Erythroblast (primary cell): ENCODE measurements around the gene GNG14.

Source experiments
- GATA1 ChIP-seq: IDR thresholded peaks from 2 replicates; pipeline ENCODE4 v1.6.1; 2011; ENCODE audit warnings: low read depth, mild to moderate bottlenecking, control low read depth, low read length, moderate library complexity
- POLR2A ChIP-seq: IDR thresholded peaks from 2 replicates; pipeline ENCODE4 v1.6.1; 2011; ENCODE audit warnings: mild to moderate bottlenecking, low read length

DNA sequence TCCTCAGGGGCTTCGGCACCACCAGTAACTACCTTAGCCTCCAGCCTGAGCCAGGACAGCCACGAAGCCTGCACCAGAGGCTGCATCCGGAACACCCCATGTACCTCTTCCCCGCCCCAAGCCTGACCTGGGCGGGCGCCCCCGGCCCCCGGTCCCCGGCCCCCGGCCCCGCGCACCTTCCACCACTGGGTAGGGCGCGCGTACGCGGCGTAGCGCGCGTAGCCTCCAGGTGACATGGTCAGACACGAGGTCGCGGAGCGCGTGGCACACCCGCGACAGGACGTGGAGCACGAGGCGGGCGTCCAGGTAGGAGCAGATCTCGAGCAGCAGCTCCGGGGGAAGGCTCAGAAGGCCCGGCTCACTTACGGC, 8.2 kb downstream of the GNG14 start:
- TF ChIP-seq POLR2A (no peak), GATA1 (no peak)
